Hematopoietic multipotent progenitor cell treated with erythropoietin and hydrocortisone succinate and interleukin-3 and kit ligand, for 15 days (in vitro differentiated cells): ENCODE measurements around the gene TTLL8.
A peak's percentile ranks its signal among the peaks of the same experiment; 100 is the strongest.
"Not testable (repeated sequence)": the region's sequence is repeated elsewhere in the genome, so short reads cannot be mapped to it uniquely, and the experiment has no call there.

Experiments used
- DNase-seq: peaks from one replicate; pipeline ENCODE4 v3.0.0-alpha.2; 2015; ENCODE audit warnings: low spot score

Gene TTLL8

GRCh38 chr22:50058061-50058905 is at the start of gene TTLL8:
Gene TTLL8 (minus strand): TSS chr22:50058298.
- no peak for DNase-seq

GRCh38 chr22:50107529-50107928 is 49.4 kb upstream of the TTLL8 start:
- no peak for DNase-seq

DNA sequence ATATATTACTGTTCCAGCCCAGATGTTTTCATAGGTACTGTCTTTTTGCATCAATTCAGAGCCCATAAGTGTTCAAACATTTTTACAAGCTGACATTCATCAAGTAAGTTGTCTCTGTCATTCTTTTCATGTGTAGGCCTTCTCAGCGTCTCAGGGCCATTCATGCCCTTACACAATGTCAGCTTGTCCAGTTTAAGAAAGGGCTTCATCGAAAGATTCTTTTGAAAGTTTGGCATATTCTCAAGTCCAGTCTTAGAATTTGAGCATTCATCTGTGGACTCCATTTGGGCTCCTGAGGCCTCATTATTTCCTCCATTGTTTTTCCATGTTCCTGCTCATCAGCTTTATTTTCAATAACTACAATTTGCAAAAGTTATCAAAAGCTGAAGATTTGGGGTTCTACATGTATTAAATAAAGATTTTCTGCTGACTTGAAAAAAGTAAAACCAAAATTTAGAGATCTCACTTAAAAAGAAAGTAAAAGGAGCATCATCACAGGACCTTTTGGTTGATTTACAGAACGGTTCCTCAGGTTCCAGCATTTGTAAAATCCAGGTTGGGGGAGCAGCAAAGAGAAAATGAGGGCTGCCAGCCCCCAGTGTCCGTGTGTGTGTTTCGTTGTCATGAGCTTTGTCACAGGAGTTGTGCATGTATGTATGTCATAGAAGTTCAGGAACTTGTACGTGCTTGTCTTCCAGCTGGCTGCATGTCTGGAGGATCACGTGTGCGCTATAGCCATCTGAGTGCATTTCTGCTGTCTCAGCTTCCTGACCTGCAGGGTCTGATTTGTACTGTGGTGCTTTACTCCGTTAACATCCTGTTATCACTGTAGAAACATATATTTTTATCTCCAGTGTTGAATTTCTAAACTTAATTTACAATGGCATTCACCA is 47.4 kb upstream of the TTLL8 start:
- peak; percentile 21 for DNase-seq

DNA sequence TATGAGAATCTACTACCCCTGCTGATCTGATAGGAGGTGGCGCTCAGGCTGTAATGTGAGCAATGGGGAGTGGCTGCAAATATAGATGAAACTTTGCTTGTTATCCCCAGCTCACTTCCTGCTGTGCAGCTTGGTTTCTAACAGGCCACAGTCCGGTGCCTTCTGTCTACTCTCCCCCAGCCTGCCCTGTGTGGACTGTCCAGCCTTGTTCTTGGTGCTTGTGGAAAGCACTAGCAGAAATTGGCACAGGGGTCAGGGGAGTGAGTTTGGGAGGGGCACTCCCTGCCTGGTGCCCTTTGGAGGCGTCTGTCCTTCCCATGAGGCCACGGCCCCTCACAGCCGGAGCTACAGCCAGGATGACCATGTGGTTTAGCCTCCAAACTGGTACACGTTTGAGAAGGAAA is 46.0 kb upstream of the TTLL8 start:
- DNase-seq = no peak

DNA sequence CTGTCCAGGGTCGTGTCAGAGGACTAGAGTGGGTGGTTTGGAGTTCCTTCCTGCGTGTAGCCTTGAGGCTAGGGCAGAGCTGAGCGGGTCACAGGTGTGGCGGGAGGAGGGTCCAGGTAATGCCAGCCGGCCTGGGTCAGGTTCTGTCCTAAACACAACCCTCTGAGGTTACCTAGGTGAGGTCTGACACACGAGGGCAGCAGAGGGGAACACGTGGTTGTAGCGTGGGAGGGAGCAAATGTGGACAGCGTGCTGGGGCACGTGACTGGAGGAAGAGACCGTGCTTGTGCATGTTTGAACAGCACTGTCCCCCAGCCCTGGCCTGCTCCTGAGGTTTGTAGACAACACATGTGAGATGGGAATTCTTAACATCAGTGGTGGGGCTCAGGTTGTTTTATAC is 44.8 kb upstream of the TTLL8 start:
- DNase-seq = no peak

DNA sequence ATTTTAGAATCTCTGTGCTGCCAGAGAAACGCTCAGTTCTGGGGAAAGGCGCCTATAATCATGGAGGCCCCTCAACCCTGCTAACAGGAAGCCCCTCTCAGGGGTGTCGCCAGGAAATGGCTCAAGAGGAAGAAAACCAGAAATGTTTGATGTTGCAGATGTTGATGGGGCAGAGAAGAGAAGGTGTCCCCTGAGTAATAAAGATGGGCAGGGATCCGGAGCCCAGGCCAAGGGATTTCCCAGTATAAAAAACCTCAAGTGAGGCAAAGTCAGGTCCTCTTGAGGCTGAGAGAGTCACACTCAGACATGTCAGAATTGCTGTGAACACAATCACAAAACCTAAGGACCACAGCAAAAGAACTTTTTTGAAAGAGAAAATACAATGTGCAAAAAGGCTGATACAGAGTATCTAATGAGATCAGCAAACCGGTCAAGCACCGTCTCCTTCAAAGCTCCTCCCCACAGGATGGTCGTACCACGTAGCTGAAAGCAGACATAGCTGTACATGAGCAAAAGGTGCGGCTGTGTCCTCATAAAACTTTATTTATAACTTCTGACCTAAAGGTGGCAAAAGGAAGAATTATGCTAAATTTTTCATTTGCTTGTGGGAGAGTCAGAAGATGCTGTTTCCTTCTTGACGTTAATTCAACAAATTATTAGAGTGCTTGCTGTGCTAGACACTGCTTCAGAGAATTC is 43.9 kb upstream of the TTLL8 start:
- no peak for DNase-seq

- no peak for DNase-seq
These were observed 40.0 kb upstream of the TTLL8 start for GRCh38 chr22:50098052-50098451.

DNA sequence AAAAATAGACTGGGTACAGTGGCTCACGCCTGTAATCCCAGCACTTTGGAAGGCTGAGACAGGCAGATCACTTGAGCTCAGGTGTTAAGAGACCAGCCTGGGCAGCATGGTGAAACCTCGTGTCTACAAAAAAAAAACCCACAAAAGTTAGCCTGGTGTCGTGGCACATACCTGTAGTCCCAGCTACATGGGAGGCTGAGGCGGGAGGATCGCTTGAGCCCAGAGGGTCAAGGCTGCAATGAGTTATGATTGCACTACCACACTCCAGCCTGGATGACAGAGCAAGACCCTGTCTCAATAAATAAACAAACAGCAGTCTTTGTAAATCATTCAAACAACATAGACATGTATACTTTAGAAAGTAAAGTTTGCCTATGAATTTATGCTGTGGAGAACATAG is 34.2 kb upstream of the TTLL8 start:
- DNase-seq = no peak

GRCh38 chr22:50091092-50091768 is 33.1 kb upstream of the TTLL8 start:
- DNase-seq = no peak

GRCh38 chr22:50090412-50090714 is 32.3 kb upstream of the TTLL8 start:
- DNase-seq = no peak

GRCh38 chr22:50089682-50090411 is 31.7 kb upstream of the TTLL8 start, which contains the start of gene MOV10L1:
Gene MOV10L1 (plus strand): TSS chr22:50090006. CDS start chr22:50090089, 83 bp downstream.
- peak; percentile 32 for DNase-seq

DNA sequence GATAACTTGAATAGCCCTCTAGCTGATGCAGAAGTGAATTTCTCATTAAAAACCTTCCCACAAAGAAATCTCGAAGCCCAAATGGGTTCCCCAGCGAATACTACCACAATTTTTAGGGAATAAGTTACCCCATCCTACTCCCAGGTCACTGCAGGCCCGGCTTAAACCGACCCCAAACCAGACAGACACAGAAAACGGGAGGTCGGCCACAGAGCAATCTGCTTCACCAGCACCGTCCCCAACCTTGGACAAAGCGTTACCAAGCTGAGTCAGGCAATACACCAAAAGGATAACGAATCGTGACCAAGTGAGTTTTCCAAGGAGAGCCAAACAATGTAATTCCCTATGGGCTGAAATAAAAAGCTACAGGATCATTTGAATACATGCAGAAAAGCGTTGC is 31.1 kb upstream of the TTLL8 start:
- no peak for DNase-seq

- no peak for DNase-seq
These were observed 30.0 kb upstream of the TTLL8 start for GRCh38 chr22:50088096-50088495.

GRCh38 chr22:50087646-50088045 is 29.5 kb upstream of the TTLL8 start:
- DNase-seq = no peak

- not testable (repeated sequence) for DNase-seq
These were observed 28.9 kb upstream of the TTLL8 start for GRCh38 chr22:50086975-50087374.

- DNase-seq = no peak
These were observed 28.4 kb upstream of the TTLL8 start for GRCh38 chr22:50086526-50086925.

- DNase-seq = peak; percentile 35
These were observed 27.3 kb upstream of the TTLL8 start, which contains the start of gene MLC1 for GRCh38 chr22:50085211-50085972. Gene MLC1 (minus strand): TSS chr22:50085426. CDS start chr22:50084902, 524 bp downstream.

GRCh38 chr22:50084614-50085021 is 26.5 kb upstream of the TTLL8 start:
- no peak for DNase-seq

GRCh38 chr22:50084080-50084477 is 26.0 kb upstream of the TTLL8 start:
- DNase-seq = no peak

GRCh38 chr22:50083462-50084079 is 25.5 kb upstream of the TTLL8 start:
- no peak for DNase-seq
